T-helper 1 cell (primary cell): ENCODE results near the gene SYNPR.

ENCODE experiments used
- DNase-seq, 5 donors: peaks; one replicate each; pipeline ENCODE4 v3.0.0-alpha.2; 2012 to 2020

SYNPR gene

GRCh38 chr3:63386568-63386967 is 108.5 kb downstream of the SYNPR start:
- no peak for DNase-seq

- no peak for DNase-seq
Observed at GRCh38 chr3:63387568-63387967, 109.5 kb downstream of the SYNPR start.

- DNase-seq: no peak
Observed at GRCh38 chr3:63390710-63391230, 112.7 kb downstream of the SYNPR start.

GRCh38 chr3:63395960-63396359 is 117.9 kb downstream of the SYNPR start:
- DNase-seq: no peak

GRCh38 chr3:63400246-63400860 is 122.2 kb downstream of the SYNPR start:
- DNase-seq: no peak

- no peak for DNase-seq
Observed at GRCh38 chr3:63405882-63406281, 127.8 kb downstream of the SYNPR start.

- DNase-seq: no peak
Observed at GRCh38 chr3:63413523-63413922, 135.4 kb downstream of the SYNPR start.

- no peak for DNase-seq
Observed at GRCh38 chr3:63414607-63415006, 136.5 kb downstream of the SYNPR start.

- DNase-seq: no peak
Observed at GRCh38 chr3:63429905-63430304, 151.8 kb downstream of the SYNPR start.

GRCh38 chr3:63430875-63431274 is 152.8 kb downstream of the SYNPR start:
- DNase-seq: no peak

- no peak for DNase-seq
Observed at GRCh38 chr3:63437858-63438257, 159.8 kb downstream of the SYNPR start.

GRCh38 chr3:63438826-63439371 is 160.8 kb downstream of the SYNPR start:
- no peak for DNase-seq

- no peak for DNase-seq
Observed at GRCh38 chr3:63441262-63441661, 163.2 kb downstream of the SYNPR start.

- DNase-seq: no peak
Observed at GRCh38 chr3:63442918-63443317, 164.8 kb downstream of the SYNPR start.

- DNase-seq: no peak
Observed at GRCh38 chr3:63450023-63450422, 171.9 kb downstream of the SYNPR start.

GRCh38 chr3:63450634-63451363 is 172.7 kb downstream of the SYNPR start:
- no peak for DNase-seq

GRCh38 chr3:63456901-63457300 is 178.8 kb downstream of the SYNPR start:
- DNase-seq: no peak

GRCh38 chr3:63458405-63458804 is 180.3 kb downstream of the SYNPR start:
- DNase-seq: no peak

- DNase-seq: no peak
Observed at GRCh38 chr3:63462732-63463131, 184.6 kb downstream of the SYNPR start.

- no peak for DNase-seq
Observed at GRCh38 chr3:63467392-63467791, 189.3 kb downstream of the SYNPR start.

GRCh38 chr3:63470745-63471144 is 192.6 kb downstream of the SYNPR start:
- no peak for DNase-seq

- DNase-seq: no peak
Observed at GRCh38 chr3:63471781-63472180, 193.7 kb downstream of the SYNPR start.

GRCh38 chr3:63473641-63474166 is 195.6 kb downstream of the SYNPR start:
- no peak for DNase-seq
